HPDE6-E6E7 (cell line): Measurements from ENCODE around the gene APOO.
"Not testable (repeated sequence)": the region's sequence is repeated elsewhere in the genome, so short reads cannot be mapped to it uniquely, and the experiment has no call there.

Experiments used
- DNase-seq: peaks from one replicate; pipeline ENCODE4 v3.0.0; 2011; ENCODE audit warnings: missing footprints; ENCODE audit errors: extremely low spot score

Gene APOO

GRCh38 chrX:23859238-23859637 is 48.5 kb downstream of the APOO start:
- not testable (repeated sequence) for DNase-seq

GRCh38 chrX:23857935-23858334 is 49.8 kb downstream of the APOO start:
- no peak for DNase-seq

- no peak for DNase-seq
Measured at GRCh38 chrX:23857363-23857762, 50.4 kb downstream of the APOO start.

- no peak for DNase-seq
Measured at GRCh38 chrX:23855569-23855968, 52.2 kb downstream of the APOO start.

- no peak for DNase-seq
Measured at GRCh38 chrX:23854945-23855344, 52.8 kb downstream of the APOO start.

GRCh38 chrX:23854122-23854521 is 53.6 kb downstream of the APOO start:
- no peak for DNase-seq

GRCh38 chrX:23851544-23851943 is 56.2 kb downstream of the APOO start:
- DNase-seq: no peak

- DNase-seq: no peak
Measured at GRCh38 chrX:23849241-23849640, 58.5 kb downstream of the APOO start.

GRCh38 chrX:23845351-23845817 is 62.4 kb downstream of the APOO start:
- DNase-seq: peak; percentile 4

- DNase-seq: no peak
Measured at GRCh38 chrX:23844502-23845138, 63.1 kb downstream of the APOO start.

- DNase-seq: no peak
Measured at GRCh38 chrX:23841847-23842522, 65.8 kb downstream of the APOO start.

GRCh38 chrX:23840674-23841073 is 67.1 kb downstream of the APOO start:
- no peak for DNase-seq

GRCh38 chrX:23838953-23839352 is 68.8 kb downstream of the APOO start:
- DNase-seq: no peak

GRCh38 chrX:23832721-23833120 is 75.0 kb downstream of the APOO start:
- DNase-seq: no peak

GRCh38 chrX:23828881-23829280 is 78.9 kb downstream of the APOO start:
- DNase-seq: no peak

GRCh38 chrX:23826653-23827052 is 81.1 kb downstream of the APOO start:
- DNase-seq: no peak

- DNase-seq: no peak
Measured at GRCh38 chrX:23826216-23826615, 81.5 kb downstream of the APOO start.

GRCh38 chrX:23825675-23826074 is 82.1 kb downstream of the APOO start:
- no peak for DNase-seq

GRCh38 chrX:23822841-23823240 is 84.9 kb downstream of the APOO start:
- DNase-seq: no peak

GRCh38 chrX:23822397-23822796 is 85.3 kb downstream of the APOO start:
- DNase-seq: no peak

- no peak for DNase-seq
Measured at GRCh38 chrX:23821847-23822246, 85.9 kb downstream of the APOO start.

GRCh38 chrX:23820235-23820782 is 87.4 kb downstream of the APOO start:
- no peak for DNase-seq
